GM21360 (cell line): ENCODE data around the gene MAGOH.
"Not testable (repeated sequence)": the region's sequence is repeated elsewhere in the genome, so short reads cannot be mapped to it uniquely, and the experiment has no call there.

ENCODE experiments used
- ATAC-seq: cut with Tn5 transposase; IDR thresholded peaks from one replicate; pipeline ENCODE4 v1.9.1; 2021; ENCODE audit warnings: mild to moderate bottlenecking, moderate library complexity; ENCODE audit not compliant: unreplicated experiment

MAGOH gene

GRCh38 chr1:53190210-53190611 is 48.1 kb downstream of the MAGOH start:
- no peak for ATAC-seq

DNA sequence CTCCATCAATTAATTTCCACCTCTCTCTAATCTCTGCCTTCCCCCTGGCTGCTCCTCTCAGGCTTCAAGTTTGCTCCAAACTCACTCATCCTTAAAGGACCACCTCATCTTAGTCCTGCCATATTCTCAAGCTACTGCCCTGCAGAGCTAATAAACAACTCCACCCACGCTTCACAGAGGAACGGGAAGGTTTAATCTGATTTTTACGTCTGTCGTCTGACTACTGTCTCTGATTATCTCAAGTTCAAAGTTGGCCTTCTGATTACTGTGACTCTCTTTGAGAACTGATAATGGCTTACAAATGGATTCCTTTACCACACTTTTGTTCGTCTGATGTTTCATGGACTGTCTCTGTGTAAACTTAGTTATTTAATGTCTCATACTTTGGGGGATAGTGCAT is 49.3 kb downstream of the MAGOH start:
- no peak for ATAC-seq

DNA sequence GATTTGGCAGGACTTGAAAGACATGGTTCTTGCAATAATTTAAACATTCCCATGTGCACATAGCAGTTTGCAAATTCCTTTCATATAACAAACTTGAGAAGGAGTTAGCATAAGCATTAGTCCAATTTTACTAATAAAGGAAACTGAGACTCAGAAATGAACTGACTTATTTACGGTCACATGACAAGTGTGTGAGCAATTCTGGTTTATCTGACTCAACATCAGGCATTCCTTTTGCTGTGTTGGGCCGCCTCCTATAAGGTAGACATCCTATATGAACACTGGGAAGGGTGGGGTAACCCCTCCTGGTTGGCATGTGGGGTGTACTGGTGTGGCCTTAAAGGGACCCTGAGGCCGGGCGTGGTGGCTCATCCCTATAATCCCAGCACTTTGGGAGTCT is 50.2 kb downstream of the MAGOH start:
- no peak for ATAC-seq

- ATAC-seq = no peak
Observed at GRCh38 chr1:53187401-53187800, 50.9 kb downstream of the MAGOH start.

- no peak for ATAC-seq
Observed at GRCh38 chr1:53186533-53186932, 51.8 kb downstream of the MAGOH start.

DNA sequence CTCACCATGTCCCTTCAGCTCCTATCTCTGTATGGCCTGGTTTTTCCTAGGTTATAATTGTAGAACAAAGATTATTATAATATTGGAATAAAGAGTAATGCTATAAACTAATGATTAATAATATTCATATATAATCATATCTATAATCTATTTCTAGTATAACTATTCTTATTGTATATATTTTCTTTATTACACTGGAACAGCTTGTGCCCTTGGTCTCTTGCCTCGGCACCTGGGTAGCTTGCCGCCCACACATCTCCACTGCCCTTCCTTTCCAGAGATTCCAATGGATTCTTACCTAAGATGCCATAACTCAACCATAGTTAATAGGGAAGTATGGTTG is 52.4 kb downstream of the MAGOH start:
- not testable (repeated sequence) for ATAC-seq

DNA sequence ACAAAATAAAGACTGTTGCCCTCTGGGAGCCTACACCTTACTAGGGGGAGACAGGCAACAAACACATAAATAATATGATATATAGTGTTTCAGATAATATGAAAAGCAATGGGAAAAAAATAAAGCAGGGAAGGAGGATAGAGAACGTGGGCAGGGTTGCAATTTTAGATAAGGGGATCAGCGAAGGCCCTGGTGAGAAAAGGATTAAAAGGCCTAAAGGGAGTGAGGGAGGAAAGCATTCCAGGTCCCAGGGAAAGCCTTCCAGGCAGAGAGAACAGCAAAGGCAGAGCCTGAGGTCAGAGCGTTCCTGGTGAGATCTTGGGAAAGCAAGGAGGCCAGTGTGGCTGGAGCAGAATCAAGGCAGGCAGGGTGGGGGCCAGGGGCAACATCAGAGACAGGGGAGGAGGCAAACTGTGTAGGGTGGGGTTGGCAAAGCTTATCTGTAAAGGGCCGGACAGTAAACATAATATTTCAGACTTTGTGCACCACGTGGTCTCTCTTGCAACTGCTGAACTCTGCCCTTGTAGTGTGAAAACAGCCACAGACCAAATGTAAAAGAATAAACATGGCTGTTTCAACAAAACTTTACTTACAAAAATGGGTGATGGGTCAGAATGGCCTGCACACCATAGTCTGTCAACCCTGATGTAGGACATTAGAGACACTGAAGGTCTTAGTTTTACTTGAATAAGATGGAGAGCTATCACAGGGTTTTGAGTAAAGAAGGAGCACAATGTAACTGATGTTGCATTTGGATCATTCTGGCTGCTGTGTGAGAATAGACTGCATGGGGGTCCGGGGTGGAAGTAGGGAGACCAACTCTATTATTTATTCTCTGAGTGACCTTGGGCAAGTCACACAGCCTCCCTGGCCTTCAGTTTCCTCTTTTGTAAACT is 55.0 kb downstream of the MAGOH start:
- ATAC-seq = no peak

DNA sequence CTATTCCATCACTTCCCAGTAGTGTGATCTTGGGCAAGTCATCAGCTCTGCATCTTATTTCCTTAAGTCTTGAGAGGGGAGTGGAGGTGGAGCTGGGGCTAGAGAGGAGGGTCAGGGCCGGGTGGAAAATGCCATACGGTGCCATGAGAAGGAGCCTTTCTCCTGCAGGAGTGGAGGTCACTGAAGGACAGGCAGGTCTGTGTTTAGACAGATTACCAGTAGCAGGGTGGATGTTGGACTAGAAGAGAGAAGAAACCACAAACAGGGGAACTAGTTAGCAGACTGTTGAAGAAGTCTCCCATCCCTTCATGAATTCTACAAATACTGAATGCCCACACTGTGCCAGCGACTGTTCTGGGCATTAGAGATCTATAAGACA is 55.6 kb downstream of the MAGOH start:
- ATAC-seq = no peak

DNA sequence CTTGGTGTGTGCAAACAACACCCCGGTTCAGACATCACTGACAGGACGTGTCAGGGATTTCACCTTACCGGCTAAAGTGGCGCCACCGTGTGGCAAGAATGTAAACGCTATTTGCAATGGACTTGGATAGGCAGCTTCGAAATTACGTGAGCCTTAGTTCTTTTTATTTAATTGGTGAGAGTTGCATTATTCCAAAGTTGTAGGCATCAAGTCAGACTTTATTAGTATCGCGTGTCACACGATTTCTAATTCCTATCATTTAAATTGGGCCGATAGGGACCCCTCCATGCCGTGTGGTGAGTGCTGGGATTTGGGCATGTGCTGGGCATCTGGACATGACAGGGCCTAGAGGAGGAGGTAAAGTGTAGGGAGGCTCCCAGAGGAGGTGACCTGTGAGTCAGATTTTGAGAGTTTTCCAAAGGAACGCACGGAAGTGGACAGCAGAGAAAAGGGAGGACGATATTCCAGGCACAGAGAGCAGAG is 56.2 kb downstream of the MAGOH start:
- no peak for ATAC-seq

DNA sequence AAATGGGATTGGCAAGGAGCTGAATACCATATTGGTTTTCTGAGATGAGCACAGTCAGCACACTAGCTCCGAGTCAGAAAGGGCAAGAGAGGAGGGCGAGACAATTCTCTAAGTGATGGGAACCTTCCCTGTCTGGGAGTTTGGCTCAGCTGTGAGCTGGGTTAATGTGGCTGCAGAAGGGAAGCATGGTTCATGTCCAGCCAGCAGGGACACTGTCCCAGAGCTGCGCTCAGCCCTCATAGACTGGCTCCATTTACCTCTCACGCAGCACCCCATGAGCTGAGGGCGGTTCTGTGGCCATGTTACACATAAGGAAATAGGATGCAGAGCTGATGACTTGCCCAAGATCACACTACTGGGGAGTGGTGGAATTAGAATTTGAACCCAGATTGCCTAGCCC is 57.4 kb downstream of the MAGOH start:
- ATAC-seq = no peak

GRCh38 chr1:53180226-53180625 is 58.1 kb downstream of the MAGOH start:
- no peak for ATAC-seq
